ENCODE measurements around the gene RABGAP1L.

DNA sequence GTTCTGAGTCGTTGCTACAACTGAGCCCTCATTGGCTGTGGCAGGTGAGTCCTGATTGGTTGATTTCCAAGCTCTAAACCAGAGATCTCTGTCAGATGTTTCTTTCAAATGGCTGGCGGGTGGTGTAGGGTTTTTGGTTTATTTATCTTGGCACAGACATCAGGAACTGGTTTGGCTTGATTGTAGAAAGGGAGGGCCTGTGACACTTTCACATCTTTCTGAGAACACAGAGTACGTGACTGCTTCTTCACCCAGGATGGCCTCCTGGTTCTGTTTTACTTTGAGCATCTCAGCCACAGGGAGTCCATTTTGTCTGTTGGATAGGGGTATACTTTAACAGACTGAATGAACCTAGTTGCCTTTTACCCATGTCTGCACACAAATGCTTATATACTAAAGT is 199.0 kb downstream of the RABGAP1L start:
- TF ChIP-seq, protein P1, sequence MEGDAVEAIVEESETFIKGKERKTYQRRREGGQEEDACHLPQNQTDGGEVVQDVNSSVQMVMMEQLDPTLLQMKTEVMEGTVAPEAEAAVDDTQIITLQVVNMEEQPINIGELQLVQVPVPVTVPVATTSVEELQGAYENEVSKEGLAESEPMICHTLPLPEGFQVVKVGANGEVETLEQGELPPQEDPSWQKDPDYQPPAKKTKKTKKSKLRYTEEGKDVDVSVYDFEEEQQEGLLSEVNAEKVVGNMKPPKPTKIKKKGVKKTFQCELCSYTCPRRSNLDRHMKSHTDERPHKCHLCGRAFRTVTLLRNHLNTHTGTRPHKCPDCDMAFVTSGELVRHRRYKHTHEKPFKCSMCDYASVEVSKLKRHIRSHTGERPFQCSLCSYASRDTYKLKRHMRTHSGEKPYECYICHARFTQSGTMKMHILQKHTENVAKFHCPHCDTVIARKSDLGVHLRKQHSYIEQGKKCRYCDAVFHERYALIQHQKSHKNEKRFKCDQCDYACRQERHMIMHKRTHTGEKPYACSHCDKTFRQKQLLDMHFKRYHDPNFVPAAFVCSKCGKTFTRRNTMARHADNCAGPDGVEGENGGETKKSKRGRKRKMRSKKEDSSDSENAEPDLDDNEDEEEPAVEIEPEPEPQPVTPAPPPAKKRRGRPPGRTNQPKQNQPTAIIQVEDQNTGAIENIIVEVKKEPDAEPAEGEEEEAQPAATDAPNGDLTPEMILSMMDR (IDR thresholded peaks at IDR 0.05): no peak
- TF ChIP-seq POLR2A (IDR thresholded peaks at IDR 0.05): no peak

Measured in lower leg skin (tissue), 3 donors.